GM23248 (cell line): ENCODE results near the gene GJD3. TPM values are rescaled to one million over a fixed set of nuclear protein-coding genes. Genes with fewer than 3 reads are reported as not detected.

Experiments
- DNase-seq: peaks from one replicate; pipeline ENCODE4 v3.0.0-alpha.2; 2015
- H2AFZ ChIP-seq: fragments of 200-600 bp; sonication (generic); 2 replicates; pipeline ENCODE4 v1.6.1; 2016; ENCODE audit warnings: antibody characterized with exemption
- H3F3A ChIP-seq: fragments of 200-600 bp; sonication (generic); 2 replicates; pipeline ENCODE4 v1.6.1; 2016; ENCODE audit warnings: mild to moderate bottlenecking, antibody characterized with exemption, mixed run types; ENCODE audit not compliant: insufficient read depth
- H3K27ac ChIP-seq: fragments of 200-600 bp; sonication (generic); 2 replicates; pipeline ENCODE4 v1.5.1; 2016; ENCODE audit warnings: mild to moderate bottlenecking
- H3K27me3 ChIP-seq: fragments of 200-600 bp; sonication (generic); replicated peaks from 2 replicates; pipeline ENCODE4 v1.6.1; 2016; ENCODE audit warnings: mild to moderate bottlenecking; ENCODE audit not compliant: insufficient read depth
- H3K36me3 ChIP-seq: fragments of 200-600 bp; sonication (generic); 2 replicates; pipeline ENCODE4 v1.6.1; 2016; ENCODE audit warnings: low read depth, mild to moderate bottlenecking
- H3K4me1 ChIP-seq: fragments of 200-600 bp; sonication (generic); 2 replicates; pipeline ENCODE4 v1.6.1; 2016; ENCODE audit warnings: mild to moderate bottlenecking; ENCODE audit not compliant: insufficient read depth
- H3K4me2 ChIP-seq: fragments of 200-600 bp; sonication (generic); one replicate; pipeline ENCODE4 v1.6.1; 2016; ENCODE audit warnings: mild to moderate bottlenecking; ENCODE audit not compliant: unreplicated experiment
- H3K4me3 ChIP-seq: fragments of 200-600 bp; sonication (generic); 2 replicates; pipeline ENCODE4 v1.5.1; 2016; ENCODE audit warnings: mild to moderate bottlenecking
- H3K79me2 ChIP-seq: fragments of 200-600 bp; sonication (generic); 2 replicates; pipeline ENCODE4 v1.6.1; 2016; ENCODE audit warnings: mild to moderate bottlenecking; ENCODE audit not compliant: insufficient read depth
- H3K9ac ChIP-seq: fragments of 200-600 bp; sonication (generic); 2 replicates; pipeline ENCODE4 v1.6.1; 2016; ENCODE audit warnings: mild to moderate bottlenecking
- H3K9me2 ChIP-seq: fragments of 200-600 bp; sonication (generic); 2 replicates; pipeline ENCODE4 v1.6.1; 2016; ENCODE audit warnings: mixed run types, mild to moderate bottlenecking, moderate library complexity; ENCODE audit not compliant: insufficient read depth
- H3K9me3 ChIP-seq: fragments of 200-600 bp; sonication (generic); one replicate; pipeline ENCODE4 v1.6.1; 2017; ENCODE audit warnings: low read depth
- H4K20me1 ChIP-seq: fragments of 200-600 bp; sonication (generic); 2 replicates; pipeline ENCODE4 v1.6.0; 2016; ENCODE audit not compliant: insufficient read depth
- EZH2 ChIP-seq: fragments of 200-600 bp; sonication (generic); IDR thresholded peaks from 2 replicates; pipeline ENCODE4 v1.6.1; 2018; ENCODE audit warnings: antibody characterized with exemption, mild to moderate bottlenecking; ENCODE audit not compliant: insufficient read depth, poor library complexity, severe bottlenecking
- EZH2phosphoT487 ChIP-seq: fragments of 200-600 bp; sonication (generic); IDR thresholded peaks from 2 replicates; pipeline ENCODE4 v1.6.1; 2018; ENCODE audit warnings: antibody characterized with exemption, moderate library complexity, mild to moderate bottlenecking, low read depth; ENCODE audit not compliant: insufficient read depth
- WGBS, 2 experiments: methylation state at CpG; one replicate each; pipeline ENCODE4 v1.1.6; 2015 to 2017; ENCODE audit warnings: low lambda C conversion rate in 2 of 2, low coverage in 1 of 2; ENCODE audit errors: missing lambda C conversion rate in 2 of 2; 5-methylcytosine and 5-hydroxymethylcytosine counted together
- in situ Hi-C: fragments of 300-500 bp; cut with MboI; formaldehyde crosslinking; loops from 2 replicates; pipeline ENCODE4 v1.15.0; 2020
- polyA plus RNA-seq: library from polyadenylated mRNA; unstranded; fragments of >200 nt; fragmentation: Nextera tagmentation; extraction: Ambion mirVana; gene quantifications from 2 replicates; pipeline ENCODE4 v1.2.1, GENCODE V29; 2016
- total RNA-seq: library from RNA; depleted of rRNA; stranded (reverse); fragments of >200 nt; shearing (Covaris generic); gene quantifications from 2 replicates; pipeline ENCODE4 v1.2.3, GENCODE V29; 2014

The GJD3 gene
- total and polyA plus RNA-seq, 2 experiments from 2014 or later = 1.2 to 2.0 TPM

DNA sequence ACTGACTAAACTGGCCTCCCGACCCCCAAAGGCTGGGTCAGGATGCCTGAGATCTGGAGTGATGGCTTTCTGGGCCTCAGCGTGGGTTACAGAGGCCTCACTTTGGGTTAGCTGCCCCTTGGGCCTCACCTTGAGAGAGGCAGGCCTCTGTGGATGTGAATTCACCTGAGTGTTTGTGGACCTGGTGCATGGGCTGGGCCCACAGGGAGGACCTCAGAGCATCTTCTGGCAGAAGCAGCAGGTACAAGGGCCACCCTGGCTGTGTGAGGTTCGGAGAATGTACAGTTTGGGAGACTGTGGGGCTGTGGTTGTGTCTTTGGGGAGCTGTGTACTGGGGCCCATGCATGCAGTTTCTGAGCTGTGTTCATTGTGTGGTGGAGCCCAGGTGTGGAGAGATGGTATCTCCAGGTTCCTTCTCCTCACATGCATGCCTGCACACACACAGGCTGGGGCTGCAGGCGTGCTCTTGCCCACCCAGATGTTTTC is 37.2 kb downstream of the GJD3 start:
- TF ChIP-seq EZH2phosphoT487 = no peak
- no peak for TF ChIP-seq EZH2
- peaks cover 100% of the 10 kb centered on the region for H3K79me2 ChIP-seq
- no peak overlapping the region for H3K27ac ChIP-seq
- 0 out of 2 replicates have a peak, but pooled peaks cover 4% of the 10 kb centered on the region for H3K36me3 ChIP-seq
- H3K27me3 ChIP-seq = no peaks in the 10 kb centered on the region
- H3K4me1 ChIP-seq = peaks cover 78% of the 10 kb centered on the region
- 0 out of 2 replicates have a peak overlapping the region, but pooled peaks have one; percentile 37 for H3K9ac ChIP-seq
- no peak for DNase-seq
- H3K4me2 ChIP-seq = peak overlapping the region; percentile 64
- no peaks in the 10 kb centered on the region for H3K9me2 ChIP-seq
- H4K20me1 ChIP-seq = no peaks in the 10 kb centered on the region; the same call in 1 of the 2 replicates
- H3K4me3 ChIP-seq = no peak overlapping the region
- H3F3A ChIP-seq = peaks cover 14% of the 10 kb centered on the region
- no peaks in the 10 kb centered on the region for H3K9me3 ChIP-seq
- 73 to 74% methylated on average over 4 of the region's 4 CpGs for WGBS, 2 experiments
- no peak overlapping the region for H2AFZ ChIP-seq
- in situ Hi-C loops = no loop called here

DNA sequence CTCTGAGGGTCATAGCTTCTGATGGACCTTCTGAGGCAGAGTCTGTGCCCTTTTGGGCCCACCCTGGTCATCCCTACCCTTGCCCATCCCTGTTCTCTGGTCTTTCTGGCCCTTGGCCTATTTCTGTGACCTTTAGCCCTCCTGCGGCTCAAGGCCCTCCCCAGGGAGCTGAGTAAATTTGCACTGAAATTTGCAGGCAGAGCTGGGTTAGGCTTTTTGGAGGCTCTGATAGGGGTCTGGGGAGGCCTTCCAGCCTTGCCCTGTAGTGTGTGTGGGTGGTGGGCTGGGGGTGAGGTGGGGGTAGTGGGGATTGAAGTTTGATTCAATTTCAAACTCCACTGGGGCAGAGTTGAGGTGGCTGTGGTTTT is 37.7 kb downstream of the GJD3 start:
- DNase-seq = no peak
- H3K4me3 ChIP-seq = no peak overlapping the region
- peaks cover 14% of the 10 kb centered on the region for H3F3A ChIP-seq
- no peaks in the 10 kb centered on the region; the same call in 1 of the 2 replicates for H4K20me1 ChIP-seq
- in situ Hi-C loops = no loop called here
- no peaks in the 10 kb centered on the region for H3K9me3 ChIP-seq
- H2AFZ ChIP-seq = no peak overlapping the region
- no peak overlapping the region for H3K27ac ChIP-seq
- H3K4me2 ChIP-seq = no peak overlapping the region
- no peaks in the 10 kb centered on the region for H3K9me2 ChIP-seq
- TF ChIP-seq EZH2phosphoT487 = no peak
- no peak for TF ChIP-seq EZH2
- 76 to 87% methylated on average over 1 of the region's 1 CpG for WGBS, 2 experiments
- peaks cover 78% of the 10 kb centered on the region for H3K4me1 ChIP-seq
- H3K9ac ChIP-seq = no peak overlapping the region
- peaks cover 100% of the 10 kb centered on the region for H3K79me2 ChIP-seq
- 0 out of 2 replicates have a peak, but pooled peaks cover 4% of the 10 kb centered on the region for H3K36me3 ChIP-seq
- no peaks in the 10 kb centered on the region for H3K27me3 ChIP-seq

DNA sequence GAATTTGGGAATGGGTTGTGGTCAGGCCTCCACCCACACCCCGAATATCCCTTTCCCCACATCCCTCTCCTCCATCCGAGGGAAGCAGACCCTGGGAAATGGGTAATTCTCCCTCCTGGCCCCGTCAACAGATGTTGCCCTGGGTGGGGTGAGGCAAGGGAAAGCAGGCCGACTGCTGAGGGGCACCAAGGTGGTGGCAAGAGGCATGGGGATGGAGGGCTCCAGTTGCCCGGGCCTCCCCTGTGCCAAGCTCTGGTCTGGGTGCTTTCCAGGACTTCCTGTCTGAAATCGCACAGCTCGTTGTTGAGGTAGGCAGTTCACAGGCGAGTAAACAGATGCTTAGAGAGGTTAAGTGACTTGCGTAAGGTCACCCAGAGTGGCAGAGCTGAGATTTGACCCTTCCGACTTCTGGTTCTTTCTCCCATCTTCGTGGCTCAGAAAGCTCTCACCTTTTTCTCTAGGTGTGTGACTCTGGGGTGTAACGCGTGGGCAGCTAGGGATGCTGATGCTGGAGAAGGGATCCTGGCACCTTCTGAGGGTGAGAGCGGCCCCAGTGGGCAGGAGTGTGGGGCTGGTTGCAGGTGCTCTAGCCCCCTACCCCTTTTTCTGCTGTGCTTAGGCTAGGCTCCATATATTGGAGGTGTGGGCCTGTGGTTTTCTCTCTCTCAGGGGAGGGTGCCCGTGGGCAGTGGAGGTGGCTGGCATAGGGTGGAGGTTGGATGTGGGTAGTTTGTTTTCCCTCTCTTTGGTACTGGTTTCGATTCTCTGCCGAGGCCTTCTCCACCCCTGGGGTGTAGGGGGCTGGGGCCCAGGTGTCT is 38.3 kb downstream of the GJD3 start:
- H3K36me3 ChIP-seq = 0 out of 2 replicates have a peak, but pooled peaks cover under 1% of the 10 kb centered on the region
- H3K79me2 ChIP-seq = peaks cover 100% of the 10 kb centered on the region
- in situ Hi-C loops = no loop called here
- no peak overlapping the region for H3K9ac ChIP-seq
- no peaks in the 10 kb centered on the region for H3K9me2 ChIP-seq
- no peak for DNase-seq
- no peak overlapping the region for H3K4me2 ChIP-seq
- H3K9me3 ChIP-seq = no peaks in the 10 kb centered on the region
- TF ChIP-seq EZH2 = no peak
- no peak for TF ChIP-seq EZH2phosphoT487
- no peaks in the 10 kb centered on the region; the same call in 1 of the 2 replicates for H4K20me1 ChIP-seq
- WGBS, 2 experiments = 55 to 57% methylated on average over 17 of the region's 17 CpGs
- H3K27me3 ChIP-seq = no peaks in the 10 kb centered on the region
- no peak overlapping the region for H3K27ac ChIP-seq
- H3K4me3 ChIP-seq = no peak overlapping the region
- peaks cover 78% of the 10 kb centered on the region for H3K4me1 ChIP-seq
- no peak overlapping the region for H2AFZ ChIP-seq
- peaks cover 14% of the 10 kb centered on the region for H3F3A ChIP-seq

DNA sequence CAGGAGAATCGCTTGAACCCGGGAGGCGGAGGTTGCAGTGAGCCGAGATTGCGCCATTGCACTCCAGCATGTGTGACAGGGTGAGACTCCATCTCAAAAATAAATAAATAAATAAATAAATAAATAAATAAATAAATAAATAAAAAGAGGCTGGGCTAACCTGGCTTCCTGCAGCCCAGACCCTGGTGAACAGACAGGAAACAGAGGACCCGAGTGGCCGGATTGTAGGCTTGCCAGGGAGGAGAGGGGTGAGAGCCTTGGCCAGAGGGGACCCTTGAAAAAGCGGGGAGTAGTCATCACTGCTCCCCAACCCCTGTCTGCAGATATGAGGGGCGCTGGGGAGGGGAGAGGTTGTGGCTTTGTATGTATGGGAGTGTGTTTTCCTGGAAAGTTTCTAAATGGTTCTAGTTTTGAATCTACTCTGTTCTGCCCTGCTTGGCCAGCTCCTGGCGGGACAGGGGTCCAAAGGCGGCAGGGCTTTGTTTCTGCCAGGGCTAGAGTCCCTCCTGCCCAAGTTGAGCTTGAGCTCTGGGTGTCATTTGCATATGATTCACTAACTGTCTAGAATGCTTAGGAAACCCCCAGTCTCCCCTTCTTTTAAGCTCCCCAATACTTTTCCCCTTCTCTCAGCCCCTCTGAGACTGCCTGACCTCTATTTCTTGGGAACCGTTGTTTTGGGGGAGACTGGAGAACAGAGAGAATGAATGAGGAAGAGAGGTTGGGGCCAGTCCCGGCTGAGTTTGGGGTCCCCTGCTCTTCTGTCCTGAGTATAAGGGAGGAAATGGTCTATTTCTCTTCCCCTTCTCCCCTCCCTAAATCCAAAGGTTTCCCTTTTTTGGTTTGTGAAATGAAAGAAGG is 39.2 kb downstream of the GJD3 start:
- H3K4me1 ChIP-seq = peaks cover 80% of the 10 kb centered on the region
- TF ChIP-seq EZH2 = no peak
- TF ChIP-seq EZH2phosphoT487 = no peak
- H3K9me2 ChIP-seq = no peaks in the 10 kb centered on the region
- in situ Hi-C loops = no loop called here
- no peak overlapping the region for H3K4me3 ChIP-seq
- DNase-seq = no peak
- no peaks in the 10 kb centered on the region; the same call in 1 of the 2 replicates for H4K20me1 ChIP-seq
- H3K27ac ChIP-seq = no peak overlapping the region
- H3F3A ChIP-seq = peaks cover 14% of the 10 kb centered on the region
- no peak overlapping the region for H2AFZ ChIP-seq
- no peaks in the 10 kb centered on the region for H3K36me3 ChIP-seq
- H3K27me3 ChIP-seq = no peaks in the 10 kb centered on the region
- 82 to 84% methylated on average over 13 of the region's 13 CpGs for WGBS, 2 experiments
- peaks cover 100% of the 10 kb centered on the region for H3K79me2 ChIP-seq
- H3K9me3 ChIP-seq = no peaks in the 10 kb centered on the region
- H3K4me2 ChIP-seq = no peak overlapping the region
- no peak overlapping the region for H3K9ac ChIP-seq
